Choroid plexus epithelial cell (primary cell): Measurements from ENCODE around the gene METAP1.
"Not testable (repeated sequence)": the region's sequence is repeated elsewhere in the genome, so short reads cannot be mapped to it uniquely, and the experiment has no call there.

ENCODE experiments used
- DNase-seq: peaks from one replicate; pipeline ENCODE4 v3.0.0-alpha.2; 2010; ENCODE audit warnings: low read depth
- H3K4me3 ChIP-seq: 2 replicates; pipeline ENCODE4 v1.5.1; 2011; ENCODE audit warnings: low read depth, mild to moderate bottlenecking, control low read depth, low read length, moderate library complexity
- TF ChIP-seq, protein P1 (sequence below): conservative IDR thresholded peaks from 2 replicates; pipeline ENCODE4 v1.5.1; 2011; ENCODE audit warnings: low read depth, mild to moderate bottlenecking, control low read depth, inconsistent platforms, low read length, moderate library complexity

The METAP1 gene

DNA sequence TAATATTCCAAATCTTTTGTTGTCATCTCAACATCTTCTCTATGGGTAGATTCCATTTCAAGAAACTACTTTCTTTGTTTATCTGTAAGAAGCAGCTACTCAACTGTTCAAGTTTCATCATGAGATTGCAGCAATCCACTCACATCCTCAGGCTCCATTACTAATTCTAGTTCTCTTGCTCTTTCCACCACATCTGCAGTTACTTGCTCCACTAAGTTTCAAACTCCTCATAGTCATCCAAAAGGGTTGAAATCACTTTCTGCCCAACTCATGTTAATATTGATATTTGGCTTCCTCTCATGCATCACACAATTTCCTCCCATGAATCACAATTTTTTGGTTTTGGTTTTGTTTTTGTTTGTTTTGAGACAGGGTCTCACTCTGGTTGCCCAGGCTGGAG is 57.4 kb downstream of the METAP1 start:
- TF ChIP-seq, protein P1, sequence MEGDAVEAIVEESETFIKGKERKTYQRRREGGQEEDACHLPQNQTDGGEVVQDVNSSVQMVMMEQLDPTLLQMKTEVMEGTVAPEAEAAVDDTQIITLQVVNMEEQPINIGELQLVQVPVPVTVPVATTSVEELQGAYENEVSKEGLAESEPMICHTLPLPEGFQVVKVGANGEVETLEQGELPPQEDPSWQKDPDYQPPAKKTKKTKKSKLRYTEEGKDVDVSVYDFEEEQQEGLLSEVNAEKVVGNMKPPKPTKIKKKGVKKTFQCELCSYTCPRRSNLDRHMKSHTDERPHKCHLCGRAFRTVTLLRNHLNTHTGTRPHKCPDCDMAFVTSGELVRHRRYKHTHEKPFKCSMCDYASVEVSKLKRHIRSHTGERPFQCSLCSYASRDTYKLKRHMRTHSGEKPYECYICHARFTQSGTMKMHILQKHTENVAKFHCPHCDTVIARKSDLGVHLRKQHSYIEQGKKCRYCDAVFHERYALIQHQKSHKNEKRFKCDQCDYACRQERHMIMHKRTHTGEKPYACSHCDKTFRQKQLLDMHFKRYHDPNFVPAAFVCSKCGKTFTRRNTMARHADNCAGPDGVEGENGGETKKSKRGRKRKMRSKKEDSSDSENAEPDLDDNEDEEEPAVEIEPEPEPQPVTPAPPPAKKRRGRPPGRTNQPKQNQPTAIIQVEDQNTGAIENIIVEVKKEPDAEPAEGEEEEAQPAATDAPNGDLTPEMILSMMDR: no peak
- no peak overlapping the region for H3K4me3 ChIP-seq
- DNase-seq: no peak

DNA sequence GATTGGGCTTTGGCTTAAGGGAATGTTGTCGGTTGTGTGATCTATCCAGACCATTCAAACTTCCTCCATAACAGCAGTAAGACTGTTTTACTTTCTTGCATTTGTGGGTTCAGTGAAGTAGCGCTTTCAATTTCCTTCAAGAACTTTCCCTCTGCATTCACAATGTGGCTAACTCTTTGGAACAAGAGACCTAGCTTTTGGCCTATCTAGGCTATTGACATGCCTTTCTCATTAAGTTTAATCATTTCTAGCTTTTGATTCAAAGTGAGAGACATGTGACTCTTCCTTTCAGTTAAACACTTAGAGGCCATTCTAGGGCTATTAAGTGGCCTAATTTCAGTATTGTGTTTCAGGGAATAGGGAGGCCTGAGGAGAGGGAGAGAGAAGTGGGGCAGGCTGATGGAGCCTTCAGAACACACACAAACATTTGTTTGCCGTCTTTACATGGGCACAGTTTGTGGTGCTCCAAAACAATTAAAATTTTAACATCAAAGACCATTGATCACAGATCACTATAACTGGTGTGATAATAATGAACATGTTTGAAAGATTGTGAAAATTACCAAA is 59.0 kb downstream of the METAP1 start:
- no peak for DNase-seq
- TF ChIP-seq, protein P1: no peak
- H3K4me3 ChIP-seq: no peak overlapping the region

DNA sequence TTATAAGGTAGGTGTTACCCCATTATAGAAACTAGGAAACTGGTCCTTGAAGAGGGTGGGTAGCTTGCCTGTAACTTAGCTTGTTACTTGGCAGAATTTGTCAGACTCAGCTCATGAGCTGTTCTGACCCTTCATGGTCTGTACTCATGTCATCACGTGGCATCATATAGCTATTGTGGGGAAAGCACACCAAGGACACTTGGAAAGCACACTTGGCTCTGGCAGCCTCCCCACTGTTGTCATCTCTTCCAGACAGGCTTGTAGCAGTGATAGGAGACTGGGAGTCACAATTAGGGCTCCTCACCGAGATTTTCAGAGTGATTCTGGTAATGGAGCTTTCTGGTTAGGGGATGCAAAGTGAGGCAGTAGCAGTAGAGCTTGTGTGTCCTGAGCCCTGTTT is 62.7 kb downstream of the METAP1 start:
- TF ChIP-seq, protein P1: no peak
- H3K4me3 ChIP-seq: no peak overlapping the region
- no peak for DNase-seq

DNA sequence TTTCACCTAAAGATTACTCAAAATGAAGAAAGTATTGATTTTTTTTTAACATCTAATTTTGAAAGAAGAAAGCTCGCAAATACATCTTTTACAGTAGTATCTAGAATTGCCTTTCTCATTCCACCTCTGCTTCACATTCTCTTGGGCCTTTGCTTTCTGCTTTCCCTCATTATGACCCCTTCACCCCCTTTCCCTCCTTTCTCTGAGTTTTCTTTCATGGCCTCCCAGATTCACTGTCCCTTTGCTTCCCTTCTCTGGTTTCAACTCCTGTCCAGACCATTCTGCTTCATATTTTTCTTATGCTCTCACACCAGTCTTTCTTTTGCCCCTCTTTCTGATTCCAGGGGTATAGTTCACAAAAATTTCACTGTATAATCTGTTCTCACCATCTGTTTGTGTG is 64.0 kb downstream of the METAP1 start:
- TF ChIP-seq, protein P1: no peak
- DNase-seq: no peak
- no peak overlapping the region for H3K4me3 ChIP-seq

GRCh38 chr4:99061048-99061700 is 65.7 kb downstream of the METAP1 start:
- H3K4me3 ChIP-seq: no peak overlapping the region
- DNase-seq: no peak
- TF ChIP-seq, protein P1: no peak

- peak; percentile 23 for DNase-seq
- no peak overlapping the region for H3K4me3 ChIP-seq
- TF ChIP-seq, protein P1: no peak
These were observed 66.6 kb downstream of the METAP1 start for GRCh38 chr4:99062120-99062519.

DNA sequence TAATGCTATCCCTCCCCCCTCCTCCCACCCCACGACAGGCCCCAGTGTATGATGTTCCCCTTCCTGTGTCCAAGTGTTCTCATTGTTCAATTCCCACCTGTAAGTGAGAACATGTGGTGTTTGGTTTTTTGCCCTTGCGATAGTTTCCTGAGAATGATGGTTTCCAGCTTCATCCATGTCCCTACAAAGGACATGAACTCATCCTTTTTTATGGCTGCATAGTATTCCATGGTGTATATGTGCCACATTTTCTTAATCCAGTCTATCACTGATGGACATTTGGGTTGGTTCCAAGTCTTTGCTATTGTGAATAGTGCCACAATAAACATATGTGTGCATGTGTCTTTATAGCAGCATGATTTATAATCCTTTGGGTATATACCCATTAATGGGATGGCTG is 70.0 kb downstream of the METAP1 start:
- DNase-seq, H3K4me3 ChIP-seq: not testable (repeated sequence)
